ENCODE data around the gene ZNF813.

ZNF813 gene

GRCh38 chr19:53525922-53526321 is 58.4 kb downstream of the ZNF813 start:
- Histone ChIP-seq H3K4me1 (ENCODE audit: insufficient read depth, low read length, severe bottlenecking) (peaks cover 3% of the 10 kb centered on the region), H3K9me3 (ENCODE audit: low read length) (no peaks in the 10 kb centered on the region; the same call in 1 of the 2 replicates), H3K27ac (ENCODE audit: low read depth, low read length, poor library complexity, severe bottlenecking) (no peak overlapping the region), H3K79me2 (ENCODE audit: insufficient read depth, low read length) (no peaks in the 10 kb centered on the region), H3K4me3 (ENCODE audit: low read depth, low read length, poor library complexity, severe bottlenecking) (no peak overlapping the region), H3K36me3 (ENCODE audit: insufficient read depth, low read length) (no peaks in the 10 kb centered on the region), H3F3A (ENCODE audit: insufficient read depth, low read length) (no peaks in the 10 kb centered on the region), H3K9ac (ENCODE audit: low read length) (no peak overlapping the region), H4K20me1 (ENCODE audit: insufficient read depth, low read length) (no peaks in the 10 kb centered on the region), H3K27me3 (ENCODE audit: insufficient read depth, low read length) (no peaks in the 10 kb centered on the region), H3K4me2 (ENCODE audit: low read length) (no peak overlapping the region), H2AFZ (ENCODE audit: low read length) (no peak overlapping the region), H3K9me2 (ENCODE audit: low read depth, low read length) (no peaks in the 10 kb centered on the region)
- TF ChIP-seq EZH2 (IDR thresholded peaks at IDR 0.05; ENCODE audit: borderline replicate concordance, low read length): no peak
- TF ChIP-seq, protein P1, sequence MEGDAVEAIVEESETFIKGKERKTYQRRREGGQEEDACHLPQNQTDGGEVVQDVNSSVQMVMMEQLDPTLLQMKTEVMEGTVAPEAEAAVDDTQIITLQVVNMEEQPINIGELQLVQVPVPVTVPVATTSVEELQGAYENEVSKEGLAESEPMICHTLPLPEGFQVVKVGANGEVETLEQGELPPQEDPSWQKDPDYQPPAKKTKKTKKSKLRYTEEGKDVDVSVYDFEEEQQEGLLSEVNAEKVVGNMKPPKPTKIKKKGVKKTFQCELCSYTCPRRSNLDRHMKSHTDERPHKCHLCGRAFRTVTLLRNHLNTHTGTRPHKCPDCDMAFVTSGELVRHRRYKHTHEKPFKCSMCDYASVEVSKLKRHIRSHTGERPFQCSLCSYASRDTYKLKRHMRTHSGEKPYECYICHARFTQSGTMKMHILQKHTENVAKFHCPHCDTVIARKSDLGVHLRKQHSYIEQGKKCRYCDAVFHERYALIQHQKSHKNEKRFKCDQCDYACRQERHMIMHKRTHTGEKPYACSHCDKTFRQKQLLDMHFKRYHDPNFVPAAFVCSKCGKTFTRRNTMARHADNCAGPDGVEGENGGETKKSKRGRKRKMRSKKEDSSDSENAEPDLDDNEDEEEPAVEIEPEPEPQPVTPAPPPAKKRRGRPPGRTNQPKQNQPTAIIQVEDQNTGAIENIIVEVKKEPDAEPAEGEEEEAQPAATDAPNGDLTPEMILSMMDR (IDR thresholded peaks at IDR 0.05; ENCODE audit: low read length): no peak

DNA sequence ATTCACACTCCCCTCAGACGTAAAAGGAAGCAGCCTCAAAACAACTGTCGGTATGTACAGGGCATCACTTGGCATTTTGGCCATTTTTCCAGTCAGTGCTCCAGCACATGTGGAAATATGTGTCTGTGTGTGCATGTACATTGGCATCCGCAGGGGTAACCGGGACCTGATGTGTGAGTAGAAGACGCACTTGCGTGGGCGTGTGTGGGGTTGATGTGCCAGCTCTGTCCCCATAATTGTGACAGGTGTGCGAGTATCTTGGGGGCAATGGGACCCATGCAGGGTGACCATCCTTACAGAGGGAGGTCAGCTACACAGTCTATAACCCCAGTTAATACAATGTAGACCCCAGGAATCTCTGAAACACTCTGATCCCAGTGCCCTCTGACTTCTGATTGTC is 63.1 kb downstream of the ZNF813 start:
- TF ChIP-seq EZH2 (IDR thresholded peaks at IDR 0.05; ENCODE audit: borderline replicate concordance, low read length): no peak
- TF ChIP-seq, protein P1 (IDR thresholded peaks at IDR 0.05; ENCODE audit: low read length): no peak

GRCh38 chr19:53531457-53531856 is 63.9 kb downstream of the ZNF813 start:
- Histone ChIP-seq H3K4me2 (ENCODE audit: low read length) (no peak overlapping the region), H3K27me3 (ENCODE audit: insufficient read depth, low read length) (no peaks in the 10 kb centered on the region), H3K36me3 (ENCODE audit: insufficient read depth, low read length) (no peaks in the 10 kb centered on the region), H3K4me1 (ENCODE audit: insufficient read depth, low read length, severe bottlenecking) (no peaks in the 10 kb centered on the region), H4K20me1 (ENCODE audit: insufficient read depth, low read length) (no peaks in the 10 kb centered on the region), H3K4me3 (ENCODE audit: low read depth, low read length, poor library complexity, severe bottlenecking) (no peak overlapping the region), H3K9ac (ENCODE audit: low read length) (no peak overlapping the region), H2AFZ (ENCODE audit: low read length) (no peak overlapping the region), H3K27ac (ENCODE audit: low read depth, low read length, poor library complexity, severe bottlenecking) (no peak overlapping the region), H3F3A (ENCODE audit: insufficient read depth, low read length) (no peaks in the 10 kb centered on the region), H3K9me2 (ENCODE audit: low read depth, low read length) (no peaks in the 10 kb centered on the region), H3K79me2 (ENCODE audit: insufficient read depth, low read length) (no peaks in the 10 kb centered on the region), H3K9me3 (ENCODE audit: low read length) (no peaks in the 10 kb centered on the region)
- TF ChIP-seq, protein P1 (IDR thresholded peaks at IDR 0.05; ENCODE audit: low read length): no peak
- no peak for TF ChIP-seq EZH2 (IDR thresholded peaks at IDR 0.05; ENCODE audit: borderline replicate concordance, low read length)

More for the DNA sequence above, 63.1 kb downstream of the ZNF813 start:
- Histone ChIP-seq H3K27me3 (ENCODE audit: insufficient read depth, low read length) (no peaks in the 10 kb centered on the region), H3K27ac (ENCODE audit: low read depth, low read length, poor library complexity, severe bottlenecking) (no peak overlapping the region), H3K9me3 (ENCODE audit: low read length) (no peaks in the 10 kb centered on the region; the same call in 1 of the 2 replicates), H3K4me2 (ENCODE audit: low read length) (no peak overlapping the region), H3K4me1 (ENCODE audit: insufficient read depth, low read length, severe bottlenecking) (no peaks in the 10 kb centered on the region), H3K79me2 (ENCODE audit: insufficient read depth, low read length) (no peaks in the 10 kb centered on the region), H3K36me3 (ENCODE audit: insufficient read depth, low read length) (no peaks in the 10 kb centered on the region), H2AFZ (ENCODE audit: low read length) (no peak overlapping the region), H3K9ac (ENCODE audit: low read length) (no peak overlapping the region), H4K20me1 (ENCODE audit: insufficient read depth, low read length) (no peaks in the 10 kb centered on the region), H3K9me2 (ENCODE audit: low read depth, low read length) (no peaks in the 10 kb centered on the region), H3K4me3 (ENCODE audit: low read depth, low read length, poor library complexity, severe bottlenecking) (no peak overlapping the region), H3F3A (ENCODE audit: insufficient read depth, low read length) (no peaks in the 10 kb centered on the region)
